ENCODE data around the gene SPTLC3. TPM values are rescaled to one million over a fixed set of nuclear protein-coding genes. Genes with fewer than 3 reads are reported as not detected.

SPTLC3 gene
- total RNA-seq, 1 experiment from 2014 or later: 20.3 TPM

DNA sequence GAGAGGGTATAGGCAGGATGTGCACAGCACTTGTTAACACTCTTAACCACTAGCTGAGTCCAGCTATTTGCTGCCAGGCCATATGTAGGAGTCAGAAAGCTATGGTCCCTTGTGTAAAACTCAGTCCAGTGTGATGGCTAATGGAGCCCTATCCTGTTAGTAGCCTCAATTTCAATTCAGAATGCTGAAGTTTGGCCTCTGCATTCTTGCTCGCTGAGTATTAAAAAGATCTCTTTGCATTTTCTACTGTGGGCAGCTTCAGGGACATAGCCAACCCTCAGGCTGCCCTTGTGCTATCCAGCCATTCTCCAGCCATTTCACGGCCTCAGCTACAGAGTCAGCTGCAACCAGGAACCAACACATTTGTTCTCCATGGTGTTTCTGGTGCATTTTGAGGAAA, 92.5 kb downstream of the SPTLC3 start:
- Mint-ChIP-seq H3K4me1 (ENCODE audit: insufficient read depth, unreplicated experiment) (peaks cover 11% of the 10 kb centered on the region), H3K4me3 (ENCODE audit: unreplicated experiment) (no peak overlapping the region), H3K9me3 (ENCODE audit: unreplicated experiment) (no peaks in the 10 kb centered on the region), H3K27me3 (ENCODE audit: insufficient read depth, unreplicated experiment) (no peaks in the 10 kb centered on the region), H3K27ac (ENCODE audit: low read depth, unreplicated experiment) (no peak overlapping the region), H3K36me3 (ENCODE audit: insufficient read depth, unreplicated experiment) (peaks cover 15% of the 10 kb centered on the region)
- intact Hi-C loops (cut with micrococcal nuclease): no loop called here
- TF ChIP-seq, protein P1, sequence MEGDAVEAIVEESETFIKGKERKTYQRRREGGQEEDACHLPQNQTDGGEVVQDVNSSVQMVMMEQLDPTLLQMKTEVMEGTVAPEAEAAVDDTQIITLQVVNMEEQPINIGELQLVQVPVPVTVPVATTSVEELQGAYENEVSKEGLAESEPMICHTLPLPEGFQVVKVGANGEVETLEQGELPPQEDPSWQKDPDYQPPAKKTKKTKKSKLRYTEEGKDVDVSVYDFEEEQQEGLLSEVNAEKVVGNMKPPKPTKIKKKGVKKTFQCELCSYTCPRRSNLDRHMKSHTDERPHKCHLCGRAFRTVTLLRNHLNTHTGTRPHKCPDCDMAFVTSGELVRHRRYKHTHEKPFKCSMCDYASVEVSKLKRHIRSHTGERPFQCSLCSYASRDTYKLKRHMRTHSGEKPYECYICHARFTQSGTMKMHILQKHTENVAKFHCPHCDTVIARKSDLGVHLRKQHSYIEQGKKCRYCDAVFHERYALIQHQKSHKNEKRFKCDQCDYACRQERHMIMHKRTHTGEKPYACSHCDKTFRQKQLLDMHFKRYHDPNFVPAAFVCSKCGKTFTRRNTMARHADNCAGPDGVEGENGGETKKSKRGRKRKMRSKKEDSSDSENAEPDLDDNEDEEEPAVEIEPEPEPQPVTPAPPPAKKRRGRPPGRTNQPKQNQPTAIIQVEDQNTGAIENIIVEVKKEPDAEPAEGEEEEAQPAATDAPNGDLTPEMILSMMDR (IDR thresholded peaks at IDR 0.05; ENCODE audit: unreplicated experiment): no peak
- ChIA-PET CTCF (interaction anchor here (0.5 to 10.9 kb wide), 9 partner anchors 18 to 655 kb away, joined by 3 to 304 read pairs (median 4); partner anchors contain the start of gene SPTLC3), POLR2A (interaction anchor here (0.9 to 1.4 kb wide), 3 partner anchors 11 to 124 kb away, joined by 3 to 4 read pairs (median 3); no protein-coding TSS in a partner anchor)
- no TSS peak for BruUV-seq (replicated peaks)
- no peak for DNase-seq (ENCODE audit: unreplicated experiment)

- Mint-ChIP-seq H3K4me1 (ENCODE audit: insufficient read depth, unreplicated experiment) (peaks cover 11% of the 10 kb centered on the region), H3K27me3 (ENCODE audit: insufficient read depth, unreplicated experiment) (no peaks in the 10 kb centered on the region), H3K27ac (ENCODE audit: low read depth, unreplicated experiment) (no peak overlapping the region), H3K4me3 (ENCODE audit: unreplicated experiment) (no peak overlapping the region), H3K9me3 (ENCODE audit: unreplicated experiment) (no peaks in the 10 kb centered on the region), H3K36me3 (ENCODE audit: insufficient read depth, unreplicated experiment) (peaks cover 15% of the 10 kb centered on the region)
- BruUV-seq (replicated peaks): no TSS peak
- CTCF ChIA-PET: interaction anchor here (0.5 to 10.9 kb wide), 8 partner anchors 18 to 445 kb away, joined by 3 to 304 read pairs (median 6); partner anchors contain the start of gene SPTLC3
- no peak for DNase-seq (ENCODE audit: unreplicated experiment)
- intact Hi-C loops (cut with micrococcal nuclease): no loop called here
- POLR2A ChIA-PET: interaction anchor here (1.1 to 1.4 kb wide), 3 partner anchors 95 to 125 kb away, joined by 3 to 4 read pairs (median 3); no protein-coding TSS in a partner anchor
- TF ChIP-seq, protein P1 (IDR thresholded peaks at IDR 0.05; ENCODE audit: unreplicated experiment): no peak
Observed at GRCh38 chr20:13101706-13102105, 92.9 kb downstream of the SPTLC3 start.

DNA sequence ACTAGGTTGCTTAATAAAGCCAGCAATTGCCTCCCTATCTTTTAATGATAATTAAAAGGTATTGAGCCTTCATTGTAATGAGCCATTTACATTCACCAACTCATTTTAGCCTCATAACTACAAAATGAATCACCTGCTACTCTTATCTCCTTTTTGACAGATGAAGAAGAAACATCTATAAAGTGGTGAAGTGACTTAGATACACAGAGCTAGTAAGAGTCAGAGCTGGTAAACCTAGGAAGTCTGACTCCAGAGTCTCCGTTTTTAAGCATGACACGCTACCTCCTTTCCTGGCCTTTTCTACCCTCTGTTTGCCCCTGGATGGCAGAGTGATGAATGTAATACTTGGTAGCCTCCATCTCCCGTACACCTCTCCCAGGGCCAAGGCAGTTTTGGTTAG, 93.5 kb downstream of the SPTLC3 start:
- no peak for DNase-seq (ENCODE audit: unreplicated experiment)
- Mint-ChIP-seq H3K4me1 (ENCODE audit: insufficient read depth, unreplicated experiment) (peaks cover 11% of the 10 kb centered on the region), H3K36me3 (ENCODE audit: insufficient read depth, unreplicated experiment) (peaks cover 14% of the 10 kb centered on the region), H3K27me3 (ENCODE audit: insufficient read depth, unreplicated experiment) (no peaks in the 10 kb centered on the region), H3K9me3 (ENCODE audit: unreplicated experiment) (no peaks in the 10 kb centered on the region), H3K27ac (ENCODE audit: low read depth, unreplicated experiment) (peak overlapping the region; percentile 46), H3K4me3 (ENCODE audit: unreplicated experiment) (no peak overlapping the region)
- POLR2A ChIA-PET: interaction anchor here (1.1 to 1.4 kb wide), 3 partner anchors 96 to 125 kb away, joined by 3 to 4 read pairs (median 3); no protein-coding TSS in a partner anchor
- intact Hi-C loops (cut with micrococcal nuclease): no loop called here
- CTCF ChIA-PET: interaction anchor here (0.8 to 10.9 kb wide), 8 partner anchors 18 to 444 kb away, joined by 3 to 304 read pairs (median 18); partner anchors contain the start of gene SPTLC3
- no TSS peak for BruUV-seq (replicated peaks)
- TF ChIP-seq, protein P1 (IDR thresholded peaks at IDR 0.05; ENCODE audit: unreplicated experiment): no peak

- no peaks in the 10 kb centered on the region for H3K27me3 Mint-ChIP-seq (ENCODE audit: insufficient read depth, unreplicated experiment)
- no peaks in the 10 kb centered on the region for H3K9me3 Mint-ChIP-seq (ENCODE audit: unreplicated experiment)
- CTCF ChIA-PET: interaction anchor here (0.8 to 10.9 kb wide), 7 partner anchors 16 to 178 kb away, joined by 3 to 304 read pairs (median 26); partner anchors contain the start of gene SPTLC3
- intact Hi-C loops (cut with micrococcal nuclease): no loop called here
- no TSS peak for BruUV-seq (replicated peaks)
- DNase-seq (ENCODE audit: unreplicated experiment): no peak
- peak overlapping the region; percentile 46 for H3K27ac Mint-ChIP-seq (ENCODE audit: low read depth, unreplicated experiment)
- peaks cover 11% of the 10 kb centered on the region for H3K36me3 Mint-ChIP-seq (ENCODE audit: insufficient read depth, unreplicated experiment)
- POLR2A ChIA-PET: interaction anchor here (0.7 to 1.8 kb wide), 3 partner anchors 12 to 393 kb away, joined by 3 to 5 read pairs (median 3); no protein-coding TSS in a partner anchor
- H3K4me1 Mint-ChIP-seq (ENCODE audit: insufficient read depth, unreplicated experiment): peaks cover 11% of the 10 kb centered on the region
- no peak overlapping the region for H3K4me3 Mint-ChIP-seq (ENCODE audit: unreplicated experiment)
- TF ChIP-seq, protein P1 (IDR thresholded peaks at IDR 0.05; ENCODE audit: unreplicated experiment): no peak
Observed at GRCh38 chr20:13102694-13103093, 93.9 kb downstream of the SPTLC3 start.

All from MCF 10A (cell line).